SK-N-SH (cell line): Measurements from ENCODE around the gene B4GALNT3. TPM values are rescaled to one million over a fixed set of nuclear protein-coding genes. Genes with fewer than 3 reads are reported as not detected.

ENCODE experiments used
- CTCF ChIA-PET: fragments of 300-600, 350-600 bp; formaldehyde crosslinking; extraction: SDS; loops from one replicate; lab custom pipeline; 2021; lab: Yijun Ruan, JAX
- POLR2A ChIA-PET: fragments of 350-600 bp; sonication (Branson Sonifier 250); formaldehyde crosslinking; extraction: SDS; loops from one replicate; lab custom pipeline; 2020; ENCODE audit warnings: antibody characterized with exemption, inconsistent platforms; lab: Yijun Ruan, JAX
- DNase-seq: peaks from one replicate; pipeline ENCODE4 v3.0.0; 2012
- H2AFZ ChIP-seq: fragments of 200-600 bp; sonication (generic); 2 replicates; pipeline ENCODE4 v1.8.1; 2016; ENCODE audit warnings: antibody characterized with exemption, mild to moderate bottlenecking, low read depth
- H3F3A ChIP-seq: fragments of 200-600 bp; sonication (generic); replicated peaks from 2 replicates; pipeline ENCODE3; 2016; ENCODE audit warnings: antibody characterized with exemption, mild to moderate bottlenecking; ENCODE audit not compliant: insufficient read depth
- H3K27ac ChIP-seq, 2 experiments: fragments of 200-500 bp in 1 of 2; fragments of 200-600 bp in 1 of 2; sonication (Bioruptor generic) in 1 of 2; sonication (generic), shearing (Covaris generic) in 1 of 2; 2 replicates each; pipeline versions ENCODE4 v1.5.1 to v1.6.1; 2014 to 2016; ENCODE audit warnings: low read depth in 2 of 2, inconsistent platforms in 1 of 2, low read length in 1 of 2, mild to moderate bottlenecking in 1 of 2, mixed read lengths in 1 of 2
- H3K27me3 ChIP-seq: fragments of 200-600 bp; sonication (generic), shearing (Covaris generic); 2 replicates; pipeline ENCODE4 v1.6.1; 2016; ENCODE audit warnings: mixed run types; ENCODE audit not compliant: insufficient read depth
- H3K36me3 ChIP-seq, 2 experiments: fragments of 200-500 bp in 1 of 2; fragments of 200-600 bp in 1 of 2; sonication (Bioruptor generic) in 1 of 2; sonication (generic) in 1 of 2; replicated peaks in 1 of 2; 2 replicates each; pipeline versions ENCODE3 to v1.5.1; 2014 to 2016; ENCODE audit warnings: low read length in 1 of 2, mild to moderate bottlenecking in 1 of 2; ENCODE audit not compliant: insufficient read depth in 2 of 2, control insufficient read depth in 1 of 2
- H3K4me1 ChIP-seq, 2 experiments: fragments of 200-500 bp in 1 of 2; fragments of 200-600 bp in 1 of 2; sonication (Bioruptor generic) in 1 of 2; sonication (generic), shearing (Covaris generic) in 1 of 2; 2 replicates each; pipeline versions ENCODE4 v1.5.1 to v1.6.1; 2014 to 2016; ENCODE audit warnings: low read depth in 1 of 2, low read length in 1 of 2, mixed run types in 1 of 2; ENCODE audit not compliant: insufficient read depth in 2 of 2, control insufficient read depth in 1 of 2
- H3K4me2 ChIP-seq: fragments of 200-600 bp; sonication (generic), shearing (Covaris generic); 2 replicates; pipeline ENCODE4 v1.6.1; 2017; ENCODE audit warnings: mixed run types
- H3K4me3 ChIP-seq, 2 experiments: fragments of 200-500 bp in 1 of 2; fragments of 200-600 bp in 1 of 2; sonication (Bioruptor generic) in 1 of 2; sonication (generic), shearing (Covaris generic) in 1 of 2; 2 replicates each; pipeline versions ENCODE4 v1.5.1 to v1.8.1; 2014 to 2016; ENCODE audit warnings: low read depth in 2 of 2, inconsistent platforms in 1 of 2, low read length in 1 of 2, mild to moderate bottlenecking in 1 of 2, mixed read lengths in 1 of 2, moderate library complexity in 1 of 2
- H3K79me2 ChIP-seq: fragments of 200-600 bp; sonication (generic); 2 replicates; pipeline ENCODE4 v1.8.1; 2017; ENCODE audit warnings: mild to moderate bottlenecking; ENCODE audit not compliant: insufficient read depth
- H3K9ac ChIP-seq: fragments of 200-600 bp; sonication (generic); 2 replicates; pipeline ENCODE4 v1.6.1; 2017; ENCODE audit warnings: mixed run types
- H3K9me2 ChIP-seq: fragments of 200-600 bp; sonication (generic); 2 replicates; pipeline ENCODE4 v1.6.1; 2017; ENCODE audit warnings: mixed run types
- H3K9me3 ChIP-seq: fragments of 200-600 bp; sonication (generic); 2 replicates; pipeline ENCODE4 v1.6.1; 2017; ENCODE audit warnings: mixed run types, mild to moderate bottlenecking, moderate library complexity
- H4K20me1 ChIP-seq: fragments of 200-600 bp; sonication (generic); 2 replicates; pipeline ENCODE4 v1.6.1; 2017; ENCODE audit warnings: mild to moderate bottlenecking, mixed run types; ENCODE audit not compliant: insufficient read depth
- CHD2 ChIP-seq: fragments of 150-350 bp; IDR thresholded peaks from 2 replicates; pipeline ENCODE4 v1.6.1; 2018; ENCODE audit warnings: low read length; ENCODE audit not compliant: partially characterized antibody
- ELF1 ChIP-seq: IDR thresholded peaks from 2 replicates; pipeline ENCODE4 v1.4.0; 2012
- FOXM1 ChIP-seq: IDR thresholded peaks from 2 replicates; pipeline ENCODE4 v1.4.0; 2012; ENCODE audit warnings: low read depth, mild to moderate bottlenecking
- JUND ChIP-seq: IDR thresholded peaks from 2 replicates; pipeline ENCODE4 v1.4.0; 2012
- MEF2A ChIP-seq: IDR thresholded peaks from 2 replicates; pipeline ENCODE4 v1.4.0; 2012; ENCODE audit warnings: low read depth, borderline replicate concordance
- MXI1 ChIP-seq: IDR thresholded peaks from 2 replicates; pipeline ENCODE4 v1.6.1; 2012; ENCODE audit warnings: mild to moderate bottlenecking, low read depth, low read length, improper control_type of control experiment
- NFIC ChIP-seq: IDR thresholded peaks from 2 replicates; pipeline ENCODE4 v1.4.0; 2012; ENCODE audit warnings: borderline replicate concordance
- NRF1 ChIP-seq: IDR thresholded peaks from 2 replicates; pipeline ENCODE4 v1.6.1; 2012; ENCODE audit warnings: low read depth, mild to moderate bottlenecking, low read length
- PBX3 ChIP-seq: IDR thresholded peaks from 2 replicates; pipeline ENCODE4; 2012
- POLR2AphosphoS5 ChIP-seq: IDR thresholded peaks from 2 replicates; pipeline ENCODE4 v1.6.1; 2012; ENCODE audit warnings: low read depth, low read length
- RCOR1 ChIP-seq: fragments of 150-350 bp; IDR thresholded peaks from 2 replicates; pipeline ENCODE4 v1.6.1; 2017; ENCODE audit warnings: antibody characterized with exemption, low read length
- RFX5 ChIP-seq: IDR thresholded peaks from 2 replicates; pipeline ENCODE4 v1.6.1; 2012; ENCODE audit warnings: mild to moderate bottlenecking, improper control_type of control experiment, low read length
- USF1 ChIP-seq: IDR thresholded peaks from 2 replicates; pipeline ENCODE4 v1.4.0; 2012; ENCODE audit warnings: low read depth, borderline replicate concordance
- YY1 ChIP-seq: IDR thresholded peaks from 2 replicates; pipeline ENCODE4 v1.4.0; 2012; ENCODE audit warnings: low read depth, mild to moderate bottlenecking
- WGBS: methylation state at CpG from one replicate; pipeline ENCODE4 v1.1.6; 2017; ENCODE audit warnings: low lambda C conversion rate; 5-methylcytosine and 5-hydroxymethylcytosine counted together
- polyA plus RNA-seq, 3 experiments: library from polyadenylated mRNA; depleted of rRNA; stranded (reverse); fragments of >200 nt; gene quantifications; 2 replicates each; pipeline ENCODE4 v1.2.3, GENCODE V29; 2012
- TF ChIP-seq, protein P1 (sequence below): fragments of 200-600 bp; sonication (generic); IDR thresholded peaks from 2 replicates; pipeline ENCODE4 v1.6.1; 2017; ENCODE audit warnings: antibody characterized with exemption, mild to moderate bottlenecking, moderate library complexity
- TF ChIP-seq, protein P2 (sequence below): IDR thresholded peaks from 2 replicates; pipeline ENCODE4 v1.4.0; 2012; ENCODE audit warnings: low read depth

B4GALNT3 gene
- polyA plus RNA-seq, 1 of the 3 experiments (the other 2 are of a cell fraction), result 0.53 TPM

DNA sequence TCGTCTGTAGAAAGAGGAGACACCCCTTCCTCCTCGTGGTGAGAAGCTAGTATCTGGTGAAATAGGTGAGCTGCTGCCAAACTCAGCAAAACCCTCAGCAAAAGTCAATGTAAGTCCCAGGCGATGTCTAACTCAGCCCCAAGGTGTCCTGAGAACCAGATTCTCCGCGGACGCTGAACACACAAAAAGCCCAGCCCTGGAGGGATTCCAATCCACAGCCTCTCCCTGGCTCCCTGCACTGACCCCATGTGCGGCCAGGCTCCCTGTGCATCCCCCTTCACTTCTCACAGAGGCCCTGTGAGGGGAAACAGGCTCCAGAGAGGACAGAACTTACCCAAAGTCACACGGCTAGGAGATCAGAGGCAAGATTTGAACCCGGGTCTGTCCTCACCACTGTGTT, 122.0 kb downstream of the B4GALNT3 start:
- CTCF ChIA-PET, result interaction anchor here (1.1 to 1.9 kb wide), 3 partner anchors 11 to 234 kb away, joined by 3 to 6 read pairs (median 5); no protein-coding TSS in a partner anchor
- H3K36me3 ChIP-seq, result no peaks in the 10 kb centered on the region

More for the DNA sequence above, 122.0 kb downstream of the B4GALNT3 start:
- 94% methylated on average over 9 of the region's 9 CpGs for WGBS
- peaks cover 0 to 13% of the 10 kb centered on the region in 2 experiments; a peak in 2 of 4 replicates for H3K4me1 ChIP-seq
- no peaks in the 10 kb centered on the region for H3K79me2 ChIP-seq
- TF ChIP-seq, protein P1, sequence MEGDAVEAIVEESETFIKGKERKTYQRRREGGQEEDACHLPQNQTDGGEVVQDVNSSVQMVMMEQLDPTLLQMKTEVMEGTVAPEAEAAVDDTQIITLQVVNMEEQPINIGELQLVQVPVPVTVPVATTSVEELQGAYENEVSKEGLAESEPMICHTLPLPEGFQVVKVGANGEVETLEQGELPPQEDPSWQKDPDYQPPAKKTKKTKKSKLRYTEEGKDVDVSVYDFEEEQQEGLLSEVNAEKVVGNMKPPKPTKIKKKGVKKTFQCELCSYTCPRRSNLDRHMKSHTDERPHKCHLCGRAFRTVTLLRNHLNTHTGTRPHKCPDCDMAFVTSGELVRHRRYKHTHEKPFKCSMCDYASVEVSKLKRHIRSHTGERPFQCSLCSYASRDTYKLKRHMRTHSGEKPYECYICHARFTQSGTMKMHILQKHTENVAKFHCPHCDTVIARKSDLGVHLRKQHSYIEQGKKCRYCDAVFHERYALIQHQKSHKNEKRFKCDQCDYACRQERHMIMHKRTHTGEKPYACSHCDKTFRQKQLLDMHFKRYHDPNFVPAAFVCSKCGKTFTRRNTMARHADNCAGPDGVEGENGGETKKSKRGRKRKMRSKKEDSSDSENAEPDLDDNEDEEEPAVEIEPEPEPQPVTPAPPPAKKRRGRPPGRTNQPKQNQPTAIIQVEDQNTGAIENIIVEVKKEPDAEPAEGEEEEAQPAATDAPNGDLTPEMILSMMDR, result no peak
- TF ChIP-seq YY1 (no peak), MEF2A (no peak), RFX5 (no peak), JUND (no peak), NFIC (no peak), PBX3 (no peak), MXI1 (no peak), RCOR1 (no peak), USF1 (no peak), CHD2 (no peak), ELF1 (no peak), POLR2AphosphoS5 (no peak), NRF1 (no peak), FOXM1 (no peak)
- TF ChIP-seq, protein P2, sequence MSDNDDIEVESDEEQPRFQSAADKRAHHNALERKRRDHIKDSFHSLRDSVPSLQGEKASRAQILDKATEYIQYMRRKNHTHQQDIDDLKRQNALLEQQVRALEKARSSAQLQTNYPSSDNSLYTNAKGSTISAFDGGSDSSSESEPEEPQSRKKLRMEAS, result no peak
- TF ChIP-seq, all 33 proteins: peak for 0
- Histone ChIP-seq H3K4me2 (no peak overlapping the region), H3K9me3 (no peaks in the 10 kb centered on the region), H3F3A (no peaks in the 10 kb centered on the region), H3K9me2 (no peaks in the 10 kb centered on the region), H3K27ac (no peak overlapping the region), H3K27me3 (no peaks in the 10 kb centered on the region), H3K4me3 (no peak overlapping the region), H4K20me1 (no peaks in the 10 kb centered on the region), H3K9ac (no peak overlapping the region), H2AFZ (no peak overlapping the region)
- DNase-seq, result no peak
- POLR2A ChIA-PET, result interaction anchor here (1.0 kb wide), 1 partner anchor 169 kb away, joined by 3 read pairs; no protein-coding TSS in a partner anchor
